KOPT-K1 (cell line): Measurements from ENCODE around the gene PPP6R2.

Experiments
- H3K27ac ChIP-seq: fragments of 200-600 bp; sonication (generic); 2 replicates; pipeline ENCODE4 v1.5.1; 2016; ENCODE audit warnings: antibody characterized with exemption, mild to moderate bottlenecking, low read depth, low read length; ENCODE audit not compliant: poor library complexity, severe bottlenecking
- H3K36me3 ChIP-seq: fragments of 200-600 bp; sonication (generic); 2 replicates; pipeline ENCODE4 v1.5.1; 2017; ENCODE audit warnings: antibody characterized with exemption, mild to moderate bottlenecking, low read length, moderate library complexity; ENCODE audit not compliant: insufficient read depth
- H3K9me3 ChIP-seq: fragments of 200-600 bp; sonication (generic); 2 replicates; pipeline ENCODE4 v1.5.1; 2017; ENCODE audit warnings: antibody characterized with exemption, low read length, mild to moderate bottlenecking; ENCODE audit not compliant: insufficient read depth, poor library complexity, severe bottlenecking

PPP6R2 gene, protein sequence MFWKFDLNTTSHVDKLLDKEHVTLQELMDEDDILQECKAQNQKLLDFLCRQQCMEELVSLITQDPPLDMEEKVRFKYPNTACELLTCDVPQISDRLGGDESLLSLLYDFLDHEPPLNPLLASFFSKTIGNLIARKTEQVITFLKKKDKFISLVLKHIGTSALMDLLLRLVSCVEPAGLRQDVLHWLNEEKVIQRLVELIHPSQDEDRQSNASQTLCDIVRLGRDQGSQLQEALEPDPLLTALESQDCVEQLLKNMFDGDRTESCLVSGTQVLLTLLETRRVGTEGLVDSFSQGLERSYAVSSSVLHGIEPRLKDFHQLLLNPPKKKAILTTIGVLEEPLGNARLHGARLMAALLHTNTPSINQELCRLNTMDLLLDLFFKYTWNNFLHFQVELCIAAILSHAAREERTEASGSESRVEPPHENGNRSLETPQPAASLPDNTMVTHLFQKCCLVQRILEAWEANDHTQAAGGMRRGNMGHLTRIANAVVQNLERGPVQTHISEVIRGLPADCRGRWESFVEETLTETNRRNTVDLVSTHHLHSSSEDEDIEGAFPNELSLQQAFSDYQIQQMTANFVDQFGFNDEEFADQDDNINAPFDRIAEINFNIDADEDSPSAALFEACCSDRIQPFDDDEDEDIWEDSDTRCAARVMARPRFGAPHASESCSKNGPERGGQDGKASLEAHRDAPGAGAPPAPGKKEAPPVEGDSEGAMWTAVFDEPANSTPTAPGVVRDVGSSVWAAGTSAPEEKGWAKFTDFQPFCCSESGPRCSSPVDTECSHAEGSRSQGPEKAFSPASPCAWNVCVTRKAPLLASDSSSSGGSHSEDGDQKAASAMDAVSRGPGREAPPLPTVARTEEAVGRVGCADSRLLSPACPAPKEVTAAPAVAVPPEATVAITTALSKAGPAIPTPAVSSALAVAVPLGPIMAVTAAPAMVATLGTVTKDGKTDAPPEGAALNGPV

DNA sequence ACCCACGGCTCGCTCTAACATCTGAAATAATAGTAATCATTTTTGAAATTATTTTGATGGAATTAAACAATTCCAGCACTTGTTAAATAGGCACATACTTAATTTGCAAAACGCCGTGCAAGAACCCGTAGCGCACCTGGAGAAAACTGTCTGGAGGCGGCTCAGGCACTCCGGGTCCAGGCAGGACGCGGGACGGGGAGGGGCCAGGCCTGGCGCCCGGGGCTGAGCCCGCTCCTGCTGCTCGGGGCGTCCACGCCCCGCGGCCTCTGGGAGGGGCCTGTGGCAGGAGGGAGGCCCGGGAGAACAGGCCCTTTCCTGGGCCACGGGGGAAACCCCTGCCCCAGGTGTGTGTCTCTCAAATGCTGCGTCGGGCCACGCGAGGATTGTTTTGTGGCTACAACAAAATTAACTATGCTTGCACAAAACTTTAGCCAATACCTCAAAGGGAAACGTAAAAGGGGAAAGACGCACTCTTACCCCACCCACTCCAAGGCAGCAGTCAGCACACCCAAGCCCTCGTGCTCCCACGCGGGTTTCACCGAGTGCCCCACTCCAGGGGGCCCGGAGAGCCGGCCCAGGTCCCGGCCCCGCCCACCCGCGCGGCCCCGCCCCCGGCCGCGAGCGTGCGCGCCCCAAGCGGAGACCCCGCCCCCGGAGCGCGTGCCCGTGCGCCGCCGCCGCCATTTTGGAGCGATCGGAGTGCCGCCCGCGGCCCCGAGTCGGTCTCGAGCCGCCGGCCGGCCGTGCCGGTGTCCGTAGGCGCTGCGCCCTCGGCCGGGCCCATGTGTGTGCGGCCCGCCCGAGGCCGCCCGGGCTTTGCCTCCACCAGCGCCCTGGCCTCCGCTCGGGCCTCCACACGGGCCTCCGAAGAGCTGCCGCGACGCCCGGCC, at the start of gene PPP6R2:
Gene PPP6R2 (plus strand): TSS at position 677 of the 890 bp plus-strand sequence. CDS start 50,582 bp downstream, outside the sequence.
- Histone ChIP-seq H3K27ac (peak within 1 kb of the TSS; percentile 75), H3K9me3 (no peaks in the 10 kb centered on the region), H3K36me3 (peaks cover 18% of the 10 kb centered on the region)

DNA sequence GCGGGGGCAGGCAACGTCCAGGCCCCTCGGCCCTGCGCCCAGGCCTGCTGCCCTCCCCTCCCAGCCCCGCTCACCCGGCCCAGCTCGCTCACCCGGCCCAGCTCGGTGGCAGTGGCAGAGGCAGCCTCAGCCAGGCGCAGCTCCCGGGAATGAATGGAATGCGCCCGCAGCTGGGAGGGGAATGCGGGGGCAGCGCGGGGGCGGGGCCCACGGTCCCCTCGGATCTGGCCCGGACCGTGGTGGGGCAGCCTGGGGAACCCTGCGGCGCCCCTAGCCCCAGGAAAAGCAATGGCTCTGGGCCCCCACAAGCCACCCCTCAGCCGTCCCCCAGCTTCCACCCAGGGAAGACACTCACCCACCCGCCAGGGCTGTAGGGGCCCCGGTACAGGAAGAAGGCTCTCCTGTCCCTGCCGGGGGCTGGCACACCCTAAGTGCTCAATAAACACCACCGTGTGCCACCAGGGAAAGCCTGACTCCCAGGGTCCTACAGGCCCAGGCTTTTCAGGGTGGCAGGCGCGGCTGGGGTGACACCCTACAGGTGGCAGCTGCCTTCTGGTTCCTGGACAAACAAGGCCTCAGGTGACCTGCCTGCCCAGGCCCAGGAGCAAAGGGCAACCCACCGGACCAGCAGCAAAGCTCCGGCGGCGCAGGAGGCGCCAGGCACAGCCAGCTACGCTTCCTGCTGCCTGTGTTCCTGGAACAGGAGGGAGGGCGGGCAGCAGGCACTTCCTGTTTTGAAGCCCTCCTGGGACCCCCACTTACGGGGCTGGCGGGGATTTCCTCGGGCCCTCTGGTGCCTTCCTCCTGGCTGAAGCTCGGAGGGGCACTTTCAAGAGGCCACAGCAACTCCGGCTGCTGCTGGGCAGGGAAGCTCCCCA, 49.4 kb upstream of the PPP6R2 start:
- H3K27ac ChIP-seq: no peak overlapping the region
- H3K9me3 ChIP-seq: no peaks in the 10 kb centered on the region
- no peaks in the 10 kb centered on the region for H3K36me3 ChIP-seq

DNA sequence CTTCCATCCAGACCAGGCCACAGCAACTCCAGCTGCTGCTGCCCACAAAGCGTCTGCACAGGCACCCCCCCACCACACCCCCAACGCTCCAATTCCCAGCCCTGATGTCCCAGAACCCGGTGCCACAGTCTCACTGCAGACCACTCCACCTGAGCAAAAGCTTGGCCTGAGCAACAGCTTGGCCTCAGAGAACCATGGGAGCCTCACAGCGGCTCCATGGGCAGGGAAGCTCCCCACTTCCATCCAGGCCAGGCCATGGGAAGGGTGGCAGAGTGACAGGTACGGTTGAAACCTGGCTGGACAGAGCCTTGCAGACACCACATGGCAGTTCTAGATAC, 48.8 kb upstream of the PPP6R2 start:
- no peaks in the 10 kb centered on the region for H3K9me3 ChIP-seq
- H3K27ac ChIP-seq: no peak overlapping the region
- H3K36me3 ChIP-seq: no peaks in the 10 kb centered on the region

DNA sequence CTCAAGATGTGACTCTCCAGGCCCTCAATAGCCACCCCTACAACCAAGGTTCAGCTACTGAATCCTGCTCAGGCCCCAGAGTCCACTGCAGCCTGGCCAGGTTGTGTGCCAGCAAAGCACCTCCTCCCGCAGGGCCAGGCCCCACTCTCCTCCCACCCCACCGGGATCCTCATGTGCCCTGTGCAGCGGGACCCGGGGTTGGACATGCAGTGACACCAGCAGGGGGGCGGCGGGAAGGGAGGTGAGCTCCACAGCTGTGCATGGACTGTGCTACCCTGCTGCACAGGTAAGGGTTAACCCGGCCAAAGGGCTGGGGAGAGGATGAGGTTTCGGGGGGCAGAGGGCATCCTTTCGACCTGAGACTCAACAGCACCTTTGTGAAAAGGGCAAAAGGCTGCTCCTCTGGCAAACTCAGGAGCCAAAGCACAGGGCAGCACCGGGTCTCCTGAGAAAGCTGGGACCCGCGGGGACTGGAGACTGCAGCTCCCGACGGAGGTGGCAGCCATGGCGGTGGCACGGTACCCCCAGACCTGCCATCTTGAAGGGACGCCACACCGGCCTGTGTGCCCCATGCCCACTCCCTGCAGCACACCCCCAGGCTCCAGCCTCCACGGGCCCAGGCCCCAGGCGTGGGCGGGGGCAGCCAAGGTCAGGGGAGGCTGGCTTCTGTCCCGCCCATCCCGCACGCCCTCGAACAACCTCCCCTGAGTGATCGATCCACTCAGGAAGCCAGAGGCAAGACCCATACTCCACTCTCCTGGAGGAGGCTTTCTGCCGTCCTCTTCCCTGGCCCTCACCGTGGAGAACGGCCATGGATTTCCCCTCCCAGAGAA, 46.3 kb upstream of the PPP6R2 start:
- Histone ChIP-seq H3K27ac (no peak overlapping the region), H3K36me3 (no peaks in the 10 kb centered on the region), H3K9me3 (no peaks in the 10 kb centered on the region)

DNA sequence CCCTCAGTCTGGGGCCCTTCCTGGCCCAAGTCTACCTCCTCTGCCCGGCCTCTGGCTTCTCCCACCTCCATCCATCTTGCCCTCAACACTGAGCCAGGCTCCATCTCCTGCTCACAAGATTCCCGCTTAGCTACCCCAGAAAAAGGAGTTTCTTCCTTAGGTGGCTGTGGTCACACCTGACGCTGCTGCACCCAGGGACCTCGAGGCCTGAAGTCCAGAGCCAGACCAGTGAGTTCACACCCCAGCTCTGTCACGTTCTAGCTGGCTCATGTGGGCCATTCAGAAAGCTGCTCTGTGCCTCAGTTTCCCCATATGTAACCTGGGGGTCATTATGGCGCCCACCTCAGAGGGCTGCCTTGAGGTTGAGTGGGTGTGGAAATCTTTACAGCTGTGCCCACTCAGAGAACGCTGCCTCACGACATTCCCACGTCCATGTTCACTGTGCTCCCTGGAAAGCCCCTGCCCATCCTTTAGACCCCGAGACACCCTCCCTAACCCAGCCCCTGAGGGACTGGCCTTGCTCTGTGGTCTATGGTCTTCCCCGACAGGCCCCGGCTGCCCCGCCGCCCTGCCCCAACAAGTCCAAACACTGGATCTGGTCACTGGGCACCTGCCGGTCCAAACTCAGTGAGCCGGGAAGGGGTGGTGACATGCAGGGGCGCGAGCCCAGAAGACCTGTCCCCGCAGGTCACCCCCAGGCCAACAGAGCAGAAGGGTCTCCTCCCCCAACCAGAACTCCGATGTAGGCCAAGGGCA, 45.4 kb upstream of the PPP6R2 start:
- H3K36me3 ChIP-seq: no peaks in the 10 kb centered on the region
- H3K27ac ChIP-seq: no peak overlapping the region
- H3K9me3 ChIP-seq: no peaks in the 10 kb centered on the region

DNA sequence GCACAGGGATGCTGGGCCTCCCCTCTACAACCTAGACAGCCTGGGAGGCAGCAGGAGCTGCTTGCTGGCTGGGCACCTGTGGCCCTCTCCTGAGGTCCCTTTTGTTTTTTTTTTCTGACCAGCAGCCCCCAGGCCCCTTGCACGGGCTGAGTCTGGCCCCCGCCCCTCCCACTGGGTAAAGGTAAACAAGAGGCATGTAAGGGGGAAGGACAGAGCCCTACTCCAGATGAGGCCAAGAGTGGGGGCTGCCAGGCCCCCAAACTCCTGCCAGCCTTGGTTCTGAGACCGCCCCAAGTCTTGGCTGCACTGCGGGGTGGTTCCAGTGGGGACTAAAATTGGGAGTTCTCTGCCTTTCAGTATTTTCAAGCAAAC, 44.9 kb upstream of the PPP6R2 start:
- Histone ChIP-seq H3K27ac (no peak overlapping the region), H3K9me3 (no peaks in the 10 kb centered on the region), H3K36me3 (no peaks in the 10 kb centered on the region)

DNA sequence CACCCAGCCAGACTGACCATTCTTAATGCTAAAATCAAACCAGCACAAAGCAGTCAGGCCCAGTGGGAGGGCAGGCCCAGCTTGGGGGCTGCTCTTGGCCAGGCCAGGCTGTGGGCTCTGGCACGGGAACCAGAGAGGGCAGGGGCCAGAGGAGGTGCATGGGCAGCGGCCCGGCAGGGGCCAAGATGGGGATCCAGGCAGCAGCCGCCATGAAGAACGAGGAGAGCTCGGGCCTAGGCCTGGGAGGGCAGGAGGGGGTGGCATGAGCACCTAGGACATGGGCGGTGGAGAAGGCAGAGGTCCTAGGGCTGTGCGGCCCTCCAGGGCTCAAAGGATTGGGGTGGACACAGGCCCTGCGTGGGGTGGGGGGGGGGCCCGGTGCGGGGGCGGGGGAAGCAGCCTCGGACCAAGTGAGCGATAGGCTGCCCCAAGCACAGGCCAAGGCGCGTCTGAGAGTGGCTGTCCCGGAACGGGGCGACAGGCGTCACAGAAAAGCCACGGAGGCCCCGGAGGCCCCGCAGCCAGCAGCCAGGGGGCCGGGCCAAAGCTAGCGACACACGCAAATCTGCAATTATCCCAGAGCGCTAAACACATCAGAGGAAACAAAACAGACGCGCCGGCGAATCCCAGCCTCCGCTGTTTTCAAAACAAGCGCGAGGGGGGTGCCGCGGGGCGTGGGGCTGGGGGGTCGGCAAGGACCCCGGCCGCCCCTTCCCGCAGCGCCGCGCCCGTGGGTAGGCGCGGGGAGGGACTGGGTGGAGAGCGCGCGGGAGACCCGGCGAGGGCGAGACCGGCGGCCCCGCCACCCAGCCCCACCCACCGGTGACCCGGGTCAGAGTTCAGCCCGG, 44.0 kb upstream of the PPP6R2 start:
- no peaks in the 10 kb centered on the region for H3K9me3 ChIP-seq
- no peaks in the 10 kb centered on the region for H3K36me3 ChIP-seq
- H3K27ac ChIP-seq: no peak overlapping the region

DNA sequence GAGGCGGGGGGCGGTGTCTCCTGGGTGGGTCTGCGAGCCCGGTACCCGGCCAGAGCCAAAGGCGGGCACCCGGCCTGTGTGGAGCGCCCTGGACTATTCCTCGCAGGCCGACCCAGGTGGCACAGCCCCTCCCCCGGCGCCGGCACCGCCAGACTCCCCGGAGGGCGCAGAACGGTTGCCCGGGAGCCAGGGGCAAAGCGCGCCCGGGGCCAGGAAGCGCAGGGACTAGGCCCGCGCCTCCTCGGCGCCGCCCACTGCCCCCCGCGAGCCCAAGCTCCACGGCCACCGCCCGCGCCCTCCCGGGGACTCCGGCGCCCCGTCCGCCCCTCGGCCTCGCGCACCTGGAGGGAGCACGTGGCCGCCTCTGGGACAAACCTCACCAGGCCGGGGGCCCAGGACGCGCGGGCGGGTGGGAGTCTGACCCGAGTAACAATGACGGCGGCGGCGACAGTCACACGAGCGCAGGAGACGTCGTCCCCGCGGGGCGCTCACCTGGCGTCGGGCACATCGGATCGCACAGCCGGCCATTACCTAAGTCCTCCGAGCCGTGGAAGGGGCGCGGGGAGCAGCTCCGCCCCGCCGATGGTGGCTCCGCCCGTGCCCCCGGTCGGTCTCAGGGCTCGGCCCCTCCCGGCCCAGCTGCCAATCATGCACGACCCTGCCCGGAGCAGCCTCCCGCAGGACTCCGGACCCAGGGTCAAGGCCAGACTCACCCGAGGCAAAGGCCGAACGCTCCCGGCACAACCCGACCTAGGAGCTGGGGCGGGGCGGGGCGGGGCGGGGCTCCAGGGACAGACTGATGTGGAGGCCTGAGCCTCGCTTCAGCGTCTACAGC, 43.1 kb upstream of the PPP6R2 start:
- Histone ChIP-seq H3K9me3 (no peaks in the 10 kb centered on the region), H3K27ac (no peak overlapping the region), H3K36me3 (no peaks in the 10 kb centered on the region)

DNA sequence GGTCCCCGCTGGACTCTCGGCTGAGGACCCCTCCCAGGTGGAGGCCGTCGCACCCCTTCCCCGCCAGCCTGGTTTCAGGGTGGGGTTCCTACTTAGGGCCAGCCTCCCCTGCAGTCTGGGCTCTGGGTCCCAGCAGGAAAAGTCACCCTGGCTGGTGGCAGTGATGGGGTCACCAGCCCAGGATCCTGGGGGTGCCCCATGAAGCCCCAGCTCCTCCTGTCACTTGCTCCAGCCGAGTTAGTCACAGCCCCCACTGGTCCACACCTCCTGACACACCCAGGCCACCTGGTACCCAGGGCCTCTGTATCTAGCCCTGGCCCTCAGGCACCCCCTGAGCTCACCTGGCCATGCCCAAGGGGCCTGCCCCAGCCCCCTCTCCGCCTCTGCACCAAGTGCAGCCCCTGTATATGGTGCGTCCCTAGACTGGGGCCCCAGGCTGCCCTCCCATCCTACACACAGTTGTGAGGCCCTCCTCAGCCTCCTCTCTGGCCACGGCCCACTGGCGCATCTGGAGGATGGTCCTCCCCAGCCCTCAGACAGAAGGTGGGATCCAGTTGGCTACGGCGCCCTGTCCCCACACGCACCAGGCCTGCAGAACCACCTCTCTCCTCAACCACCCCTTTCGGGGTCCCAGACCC, 42.4 kb upstream of the PPP6R2 start:
- H3K27ac ChIP-seq: no peak overlapping the region
- H3K9me3 ChIP-seq: no peaks in the 10 kb centered on the region
- no peaks in the 10 kb centered on the region for H3K36me3 ChIP-seq

DNA sequence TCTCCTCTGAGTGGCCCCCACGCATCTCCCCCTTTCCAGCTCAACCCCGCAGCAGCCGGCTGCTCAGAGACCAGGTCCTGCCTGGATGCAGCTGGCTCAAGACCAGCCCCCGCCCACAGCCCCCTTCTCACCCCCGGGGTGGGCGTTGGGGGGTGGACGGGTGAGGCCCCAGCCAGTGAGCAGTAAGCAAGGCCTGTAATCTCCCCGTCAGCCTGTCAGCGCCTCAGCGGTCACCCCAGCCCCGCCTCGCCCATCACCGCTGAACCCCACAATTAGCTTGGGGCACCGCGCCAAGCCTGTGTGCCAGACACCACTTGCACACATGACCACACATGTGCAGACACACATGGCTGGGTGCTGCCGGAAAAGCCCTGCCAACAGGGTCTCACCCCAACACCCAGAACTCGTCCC, 41.5 kb upstream of the PPP6R2 start:
- H3K27ac ChIP-seq: no peak overlapping the region
- H3K36me3 ChIP-seq: no peaks in the 10 kb centered on the region
- no peaks in the 10 kb centered on the region for H3K9me3 ChIP-seq

DNA sequence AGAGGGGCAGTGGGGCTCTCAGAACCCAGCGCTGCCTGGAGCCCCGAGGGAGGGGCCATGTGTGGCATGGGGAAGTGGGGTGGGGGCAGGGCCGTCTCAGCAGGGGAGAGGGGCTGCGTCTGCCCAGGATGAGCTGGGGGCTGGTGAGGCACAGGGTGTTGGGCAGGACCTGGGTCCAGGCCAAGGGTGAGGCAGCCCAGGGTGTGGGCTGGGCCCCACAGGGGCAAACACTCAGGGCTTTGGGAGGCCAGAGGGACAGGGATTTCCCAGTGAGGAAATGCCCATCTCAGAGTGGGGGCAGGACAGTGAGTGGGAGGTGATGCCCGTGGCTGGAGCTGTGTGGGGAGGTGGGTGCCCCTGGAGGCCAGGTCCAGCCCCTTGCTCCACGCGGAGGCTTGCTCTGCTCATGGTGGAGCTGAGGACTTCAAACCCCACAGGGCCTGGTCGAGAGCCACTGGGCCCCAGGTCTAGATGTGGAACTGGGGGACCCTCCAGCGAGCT, 41.0 kb upstream of the PPP6R2 start:
- no peaks in the 10 kb centered on the region for H3K9me3 ChIP-seq
- H3K36me3 ChIP-seq: no peaks in the 10 kb centered on the region
- H3K27ac ChIP-seq: no peak overlapping the region
